COR-L47 (cell line): ENCODE measurements around the gene POMP.
A peak's percentile ranks its signal among the peaks of the same experiment; 100 is the strongest.

Experiments
- DNase-seq: peaks from one replicate; lab custom pipeline; 2025; lab: John Stamatoyannopoulos, UW

POMP gene

GRCh38 chr13:28658796-28659620 is at the start of gene POMP:
Gene POMP, plus strand, starts transcription at chr13:28659130. Its CDS starts 55 bp downstream, at chr13:28659185.
- peak; percentile 79 for DNase-seq

GRCh38 chr13:28609381-28609780 is 49.5 kb upstream of the POMP start:
- no peak for DNase-seq

GRCh38 chr13:28609926-28610325 is 49.0 kb upstream of the POMP start:
- DNase-seq: no peak

- DNase-seq: no peak
Measured at GRCh38 chr13:28610996-28611395, 47.9 kb upstream of the POMP start.

GRCh38 chr13:28611654-28612131 is 47.2 kb upstream of the POMP start:
- no peak for DNase-seq

GRCh38 chr13:28613562-28613961 is 45.4 kb upstream of the POMP start:
- DNase-seq: no peak

GRCh38 chr13:28615916-28616446 is 42.9 kb upstream of the POMP start:
- DNase-seq: no peak

- DNase-seq: no peak
Measured at GRCh38 chr13:28618230-28618994, 40.5 kb upstream of the POMP start.

GRCh38 chr13:28620011-28620830 is 38.7 kb upstream of the POMP start:
- no peak for DNase-seq

GRCh38 chr13:28621449-28621848 is 37.5 kb upstream of the POMP start:
- DNase-seq: no peak

GRCh38 chr13:28622286-28622685 is 36.6 kb upstream of the POMP start:
- DNase-seq: no peak

- DNase-seq: no peak
Measured at GRCh38 chr13:28623782-28624706, 34.9 kb upstream of the POMP start.

- no peak for DNase-seq
Measured at GRCh38 chr13:28624707-28625432, 34.1 kb upstream of the POMP start.

GRCh38 chr13:28626266-28626665 is 32.7 kb upstream of the POMP start:
- no peak for DNase-seq

- DNase-seq: no peak
Measured at GRCh38 chr13:28628241-28628640, 30.7 kb upstream of the POMP start.

GRCh38 chr13:28630869-28631268 is 28.1 kb upstream of the POMP start:
- no peak for DNase-seq

- DNase-seq: no peak
Measured at GRCh38 chr13:28631801-28632200, 27.1 kb upstream of the POMP start.

- no peak for DNase-seq
Measured at GRCh38 chr13:28636069-28636468, 22.9 kb upstream of the POMP start.

GRCh38 chr13:28636677-28637317 is 22.1 kb upstream of the POMP start:
- DNase-seq: peak; percentile 8
